HepG2 (cell line): ENCODE data around the gene METTL23. TPM values are rescaled to one million over a fixed set of nuclear protein-coding genes. Genes with fewer than 3 reads are reported as not detected.

ENCODE experiments used
- IRX3 ChIP-seq: sonication (generic); formaldehyde crosslinking; IDR thresholded peaks from 2 replicates; pipeline ENCODE4 v1.8.1; 2023; ENCODE audit warnings: mild to moderate bottlenecking, low read depth, missing genetic modification reagents, borderline replicate concordance
- JUN ChIP-seq: sonication (generic); formaldehyde crosslinking; IDR thresholded peaks from 2 replicates; pipeline ENCODE4 v1.4.0; 2020; ENCODE audit warnings: mild to moderate bottlenecking, missing genetic modification reagents
- LCORL ChIP-seq, 2 experiments: fragments of 450-650 bp in 1 of 2; sonication (generic) in 1 of 2; formaldehyde crosslinking in 1 of 2; IDR thresholded peaks; 2 replicates each; pipeline versions ENCODE4 v1.5.0 to v1.6.1; 2017 to 2020; ENCODE audit warnings: antibody characterized with exemption in 1 of 2, missing genetic modification reagents in 1 of 2
- MED8 ChIP-seq: sonication (generic); formaldehyde crosslinking; IDR thresholded peaks from 2 replicates; pipeline ENCODE4 v1.8.1; 2023; ENCODE audit warnings: mild to moderate bottlenecking, missing genetic modification reagents; ENCODE audit not compliant: insufficient replicate concordance
- MXD1 ChIP-seq: sonication (generic); formaldehyde crosslinking; IDR thresholded peaks from 2 replicates; pipeline ENCODE4 v1.4.0; 2020; ENCODE audit warnings: mild to moderate bottlenecking, missing genetic modification reagents
- MZF1 ChIP-seq: sonication (generic); formaldehyde crosslinking; IDR thresholded peaks from 2 replicates; pipeline ENCODE4 v1.8.1; 2023; ENCODE audit warnings: mild to moderate bottlenecking, missing genetic modification reagents, borderline replicate concordance
- NFKB2 ChIP-seq: sonication (generic); formaldehyde crosslinking; IDR thresholded peaks from 2 replicates; pipeline ENCODE4 v1.4.0; 2020; ENCODE audit warnings: missing genetic modification reagents, borderline replicate concordance
- PHF5A ChIP-seq: IDR thresholded peaks from one replicate; pipeline ENCODE4 v1.6.1; 2018; ENCODE audit warnings: low read depth, missing genetic modification reagents; ENCODE audit not compliant: unreplicated experiment
- RAD21 ChIP-seq: fragments of 450-650 bp; formaldehyde crosslinking; IDR thresholded peaks from 2 replicates; pipeline ENCODE4 v1.5.0; 2020; ENCODE audit warnings: mild to moderate bottlenecking
- RELA ChIP-seq: sonication (generic); formaldehyde crosslinking; IDR thresholded peaks from 2 replicates; pipeline ENCODE4 v1.4.0; 2020; ENCODE audit warnings: missing genetic modification reagents
- SRF ChIP-seq: IDR thresholded peaks from 2 replicates; pipeline ENCODE4 v1.6.1; 2011; ENCODE audit warnings: mild to moderate bottlenecking, low read depth, low read length, moderate library complexity
- ZBTB1 ChIP-seq: sonication (generic); formaldehyde crosslinking; IDR thresholded peaks from 2 replicates; pipeline ENCODE4 v1.4.0; 2020; ENCODE audit warnings: missing genetic modification reagents, borderline replicate concordance
- ZBTB20 ChIP-seq: sonication (generic); formaldehyde crosslinking; IDR thresholded peaks from 2 replicates; pipeline ENCODE4 v1.8.1; 2023; ENCODE audit warnings: missing genetic modification reagents, low read depth, mild to moderate bottlenecking, borderline replicate concordance
- ZBTB38 ChIP-seq: sonication (generic); formaldehyde crosslinking; IDR thresholded peaks from 2 replicates; pipeline ENCODE4 v1.5.1; 2020; ENCODE audit warnings: mild to moderate bottlenecking, missing genetic modification reagents
- ZFYVE20 ChIP-seq: sonication (generic); formaldehyde crosslinking; IDR thresholded peaks from 2 replicates; pipeline ENCODE4 v1.8.0; 2023; ENCODE audit warnings: low read depth, mild to moderate bottlenecking, moderate library complexity, missing genetic modification reagents, borderline replicate concordance
- ZNF232 ChIP-seq: sonication (generic); formaldehyde crosslinking; IDR thresholded peaks from 2 replicates; pipeline ENCODE4 v1.4.0; 2020; ENCODE audit warnings: missing genetic modification reagents, borderline replicate concordance
- ZNF3 ChIP-seq: IDR thresholded peaks from 2 replicates; pipeline ENCODE4 v1.7.0; 2017; ENCODE audit warnings: inconsistent platforms
- ZNF44 ChIP-seq: sonication (generic); formaldehyde crosslinking; IDR thresholded peaks from 2 replicates; pipeline ENCODE4 v1.5.1; 2020; ENCODE audit warnings: mild to moderate bottlenecking, missing genetic modification reagents
- ZNF556 ChIP-seq: sonication (generic); formaldehyde crosslinking; IDR thresholded peaks from 2 replicates; pipeline ENCODE4 v1.4.0; 2020; ENCODE audit warnings: mild to moderate bottlenecking, missing genetic modification reagents, borderline replicate concordance
- ZNF569 ChIP-seq: sonication (generic); formaldehyde crosslinking; IDR thresholded peaks from 2 replicates; pipeline ENCODE4 v1.5.0; 2020; ENCODE audit warnings: mild to moderate bottlenecking, missing genetic modification reagents, moderate library complexity, borderline replicate concordance
- polyA plus RNA-seq, 8 experiments: library from polyadenylated mRNA; depleted of rRNA in 3 of 8; stranded (reverse) in 7 of 8; unstranded in 1 of 8; fragments of >200 nt; fragmentation: Illumina TruSeq in 4 of 8; extraction: Trizol in 4 of 8; gene quantifications; 2 replicates each; pipeline versions ENCODE4 v1.2.1 to v1.2.3, GENCODE V29; 2011 to 2016; ENCODE audit warnings: low read depth in 4 of 8, missing spikeins in 1 of 8, mixed read lengths in 1 of 8; ENCODE audit not compliant: insufficient read depth in 1 of 8
- total RNA-seq, 5 experiments: library from RNA; depleted of rRNA; stranded (reverse); fragments of >200 nt; fragmentation: Illumina TruSeq; extraction: Trizol; gene quantifications; 2 replicates each; pipeline ENCODE4 v1.2.3, GENCODE V29; 2016; ENCODE audit warnings: low read depth in 1 of 5
- TF ChIP-seq, protein P1 (sequence below): sonication (generic); formaldehyde crosslinking; IDR thresholded peaks from 2 replicates; pipeline ENCODE4 v1.5.1; 2020; ENCODE audit warnings: mild to moderate bottlenecking, missing genetic modification reagents, moderate library complexity
- TF ChIP-seq, protein P2 (sequence below), 2 experiments: sonication (generic) in 1 of 2; formaldehyde crosslinking in 1 of 2; IDR thresholded peaks; 2 replicates each; pipeline versions ENCODE4 v1.6.1 to v1.9.0; 2014 to 2022; ENCODE audit warnings: antibody characterized with exemption in 1 of 2, borderline replicate concordance in 1 of 2, inconsistent platforms in 1 of 2, low read depth in 1 of 2, missing genetic modification reagents in 1 of 2

Gene METTL23
- total and polyA plus RNA-seq, 2 of the 13 experiments (the other 11 are each of a cell fraction or from before 2014, with no cell fraction given): 39.9 to 104 TPM

- TF ChIP-seq RAD21 (CRISPR knock-in tag) (no peak; the same call in 1 of the 2 replicates), ZNF556 (CRISPR knock-in tag) (no peak; the same call in 1 of the 2 replicates), ZNF44 (no peak), JUN (CRISPR knock-in tag) (no peak), PHF5A (CRISPR knock-in tag) (peak; percentile 54), ZBTB20 (peak; percentile 35; the same call in 1 of the 2 replicates), MXD1 (CRISPR knock-in tag) (no peak; the same call in 1 of the 2 replicates), LCORL (IDR thresholded peaks at IDR 0.05) (no peak), LCORL (CRISPR knock-in tag; IDR thresholded peaks at IDR 0.05) (no peak), IRX3 (CRISPR knock-in tag) (no peak), ZBTB38 (CRISPR knock-in tag) (no peak), ZNF3 (CRISPR knock-in tag) (peak; percentile 25; the same call in 1 of the 2 replicates), MED8 (no peak), MZF1 (no peak), RELA (no peak; the same call in 1 of the 2 replicates), NFKB2 (no peak), ZFYVE20 (CRISPR knock-in tag) (no peak), ZBTB1 (CRISPR knock-in tag) (no peak), SRF (no peak), ZNF569 (CRISPR knock-in tag) (no peak), ZNF232 (CRISPR knock-in tag) (no peak)
- TF ChIP-seq, protein P1, sequence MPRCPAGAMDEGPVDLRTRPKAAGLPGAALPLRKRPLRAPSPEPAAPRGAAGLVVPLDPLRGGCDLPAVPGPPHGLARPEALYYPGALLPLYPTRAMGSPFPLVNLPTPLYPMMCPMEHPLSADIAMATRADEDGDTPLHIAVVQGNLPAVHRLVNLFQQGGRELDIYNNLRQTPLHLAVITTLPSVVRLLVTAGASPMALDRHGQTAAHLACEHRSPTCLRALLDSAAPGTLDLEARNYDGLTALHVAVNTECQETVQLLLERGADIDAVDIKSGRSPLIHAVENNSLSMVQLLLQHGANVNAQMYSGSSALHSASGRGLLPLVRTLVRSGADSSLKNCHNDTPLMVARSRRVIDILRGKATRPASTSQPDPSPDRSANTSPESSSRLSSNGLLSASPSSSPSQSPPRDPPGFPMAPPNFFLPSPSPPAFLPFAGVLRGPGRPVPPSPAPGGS: peak; percentile 73
- TF ChIP-seq, protein P2, sequence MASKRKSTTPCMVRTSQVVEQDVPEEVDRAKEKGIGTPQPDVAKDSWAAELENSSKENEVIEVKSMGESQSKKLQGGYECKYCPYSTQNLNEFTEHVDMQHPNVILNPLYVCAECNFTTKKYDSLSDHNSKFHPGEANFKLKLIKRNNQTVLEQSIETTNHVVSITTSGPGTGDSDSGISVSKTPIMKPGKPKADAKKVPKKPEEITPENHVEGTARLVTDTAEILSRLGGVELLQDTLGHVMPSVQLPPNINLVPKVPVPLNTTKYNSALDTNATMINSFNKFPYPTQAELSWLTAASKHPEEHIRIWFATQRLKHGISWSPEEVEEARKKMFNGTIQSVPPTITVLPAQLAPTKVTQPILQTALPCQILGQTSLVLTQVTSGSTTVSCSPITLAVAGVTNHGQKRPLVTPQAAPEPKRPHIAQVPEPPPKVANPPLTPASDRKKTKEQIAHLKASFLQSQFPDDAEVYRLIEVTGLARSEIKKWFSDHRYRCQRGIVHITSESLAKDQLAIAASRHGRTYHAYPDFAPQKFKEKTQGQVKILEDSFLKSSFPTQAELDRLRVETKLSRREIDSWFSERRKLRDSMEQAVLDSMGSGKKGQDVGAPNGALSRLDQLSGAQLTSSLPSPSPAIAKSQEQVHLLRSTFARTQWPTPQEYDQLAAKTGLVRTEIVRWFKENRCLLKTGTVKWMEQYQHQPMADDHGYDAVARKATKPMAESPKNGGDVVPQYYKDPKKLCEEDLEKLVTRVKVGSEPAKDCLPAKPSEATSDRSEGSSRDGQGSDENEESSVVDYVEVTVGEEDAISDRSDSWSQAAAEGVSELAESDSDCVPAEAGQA (IDR thresholded peaks at IDR 0.05; ENCODE audit: low read depth): peak; percentile 41
- TF ChIP-seq, protein P2 (CRISPR knock-in tag; IDR thresholded peaks at IDR 0.05; ENCODE audit: borderline replicate concordance): no peak
Measured at GRCh38 chr17:76737676-76738467, 11.2 kb downstream of the METTL23 start, which contains the start of gene MFSD11 (continued).
